Erythroblast (primary cell): ENCODE measurements around the gene SNX14.

ENCODE experiments used
- GATA1 ChIP-seq: IDR thresholded peaks from 2 replicates; pipeline ENCODE4 v1.6.1; 2011; ENCODE audit warnings: low read depth, mild to moderate bottlenecking, control low read depth, low read length, moderate library complexity
- POLR2A ChIP-seq: IDR thresholded peaks from 2 replicates; pipeline ENCODE4 v1.6.1; 2011; ENCODE audit warnings: mild to moderate bottlenecking, low read length

- TF ChIP-seq POLR2A, result no peak
- no peak for TF ChIP-seq GATA1
Measured at GRCh38 chr6:85493389-85493788, 100.3 kb downstream of the SNX14 start.
